Stimulated activated naive CD8-positive, alpha-beta T cell treated with anti-CD3 and anti-CD28 coated beads, Interleukin-15, Interleukin-2, amounts not matched to agents 100 ng/mL and 50 ng/mL, for 24 hours (primary cell): ENCODE measurements around the gene XBP1.
"Not testable (repeated sequence)": the region's sequence is repeated elsewhere in the genome, so short reads cannot be mapped to it uniquely, and the experiment has no call there.

Source experiments
- H3K27ac Mint-ChIP-seq: one replicate; pipeline ENCODE4 v1.8.0; 2021; ENCODE audit warnings: mild to moderate bottlenecking, mixed read lengths
- H3K27me3 Mint-ChIP-seq: one replicate; pipeline ENCODE4 v1.8.0; 2021; ENCODE audit warnings: mixed read lengths
- H3K36me3 Mint-ChIP-seq: one replicate; pipeline ENCODE4 v1.8.0; 2021; ENCODE audit warnings: low read depth, mixed read lengths
- H3K4me1 Mint-ChIP-seq: one replicate; pipeline ENCODE4 v1.8.0; 2021; ENCODE audit warnings: low read depth, mixed read lengths
- H3K4me3 Mint-ChIP-seq: one replicate; pipeline ENCODE4 v1.8.0; 2021; ENCODE audit warnings: mild to moderate bottlenecking, mixed read lengths
- H3K9me3 Mint-ChIP-seq: one replicate; pipeline ENCODE4 v1.8.0; 2021; ENCODE audit warnings: mixed read lengths

XBP1 gene

GRCh38 chr22:28788601-28789000 is 11.8 kb downstream of the XBP1 start:
- Mint-ChIP-seq H3K4me3 (no peak overlapping the region), H3K9me3 (no peaks in the 10 kb centered on the region), H3K36me3 (peaks cover 59% of the 10 kb centered on the region), H3K27ac (no peak overlapping the region), H3K27me3 (no peaks in the 10 kb centered on the region), H3K4me1 (peaks cover 27% of the 10 kb centered on the region)

- H3K27me3 Mint-ChIP-seq, result no peaks in the 10 kb centered on the region
- H3K9me3 Mint-ChIP-seq, result no peaks in the 10 kb centered on the region
- no peak overlapping the region for H3K27ac Mint-ChIP-seq
- H3K4me1 Mint-ChIP-seq, result peaks cover 25% of the 10 kb centered on the region
- H3K36me3 Mint-ChIP-seq, result peaks cover 62% of the 10 kb centered on the region
- H3K4me3 Mint-ChIP-seq, result no peak overlapping the region
Observed at GRCh38 chr22:28783786-28784671, 16.3 kb downstream of the XBP1 start.

- H3K9me3 Mint-ChIP-seq, result no peaks in the 10 kb centered on the region
- no peak overlapping the region for H3K4me3 Mint-ChIP-seq
- H3K4me1 Mint-ChIP-seq, result peaks cover 27% of the 10 kb centered on the region
- H3K36me3 Mint-ChIP-seq, result peaks cover 42% of the 10 kb centered on the region
- no peak overlapping the region for H3K27ac Mint-ChIP-seq
- no peaks in the 10 kb centered on the region for H3K27me3 Mint-ChIP-seq
Observed at GRCh38 chr22:28780296-28780695, 20.1 kb downstream of the XBP1 start.

GRCh38 chr22:28779833-28780232 is 20.5 kb downstream of the XBP1 start:
- Mint-ChIP-seq H3K9me3 (no peaks in the 10 kb centered on the region), H3K27ac (no peak overlapping the region), H3K27me3 (no peaks in the 10 kb centered on the region), H3K36me3 (peaks cover 42% of the 10 kb centered on the region), H3K4me1 (peaks cover 30% of the 10 kb centered on the region), H3K4me3 (no peak overlapping the region)

GRCh38 chr22:28774378-28774777 is 26.0 kb downstream of the XBP1 start:
- peak overlapping the region; percentile 58 for H3K27ac Mint-ChIP-seq
- peaks cover 26% of the 10 kb centered on the region for H3K36me3 Mint-ChIP-seq
- peaks cover 32% of the 10 kb centered on the region for H3K4me1 Mint-ChIP-seq

GRCh38 chr22:28773461-28773867 is 26.9 kb downstream of the XBP1 start:
- Mint-ChIP-seq H3K9me3 (no peaks in the 10 kb centered on the region), H3K27ac (peak overlapping the region; percentile 92), H3K4me3 (peak overlapping the region; percentile 91), H3K4me1 (peaks cover 30% of the 10 kb centered on the region), H3K27me3 (no peaks in the 10 kb centered on the region), H3K36me3 (peaks cover 26% of the 10 kb centered on the region)

More at GRCh38 chr22:28774378-28774777, 26.0 kb downstream of the XBP1 start:
- Mint-ChIP-seq H3K27me3 (no peaks in the 10 kb centered on the region), H3K4me3 (peak overlapping the region; percentile 91), H3K9me3 (no peaks in the 10 kb centered on the region)

- peaks cover 30% of the 10 kb centered on the region for H3K4me1 Mint-ChIP-seq
- H3K27ac Mint-ChIP-seq, result peak within 1 kb of the TSS; percentile 92
- H3K9me3 Mint-ChIP-seq, result no peaks in the 10 kb centered on the region
- peak within 1 kb of the TSS; percentile 91 for H3K4me3 Mint-ChIP-seq
- no peaks in the 10 kb centered on the region for H3K27me3 Mint-ChIP-seq
- peaks cover 26% of the 10 kb centered on the region for H3K36me3 Mint-ChIP-seq
Observed at GRCh38 chr22:28772633-28773460, 27.5 kb downstream of the XBP1 start, which contains the start of gene CCDC117. TSS of gene CCDC117 (plus strand) at chr22:28772695. CDS start at chr22:28772850, 155 bp downstream.

- no peak overlapping the region for H3K4me3 Mint-ChIP-seq
- no peaks in the 10 kb centered on the region for H3K27me3 Mint-ChIP-seq
- peaks cover 26% of the 10 kb centered on the region for H3K36me3 Mint-ChIP-seq
- no peaks in the 10 kb centered on the region for H3K9me3 Mint-ChIP-seq
- H3K27ac Mint-ChIP-seq, result no peak overlapping the region
- H3K4me1 Mint-ChIP-seq, result peaks cover 30% of the 10 kb centered on the region
Observed at GRCh38 chr22:28771195-28771791, 29.1 kb downstream of the XBP1 start.

- Mint-ChIP-seq H3K4me1 (peaks cover 15% of the 10 kb centered on the region), H3K36me3 (peaks cover 10% of the 10 kb centered on the region), H3K27ac (no peak overlapping the region), H3K9me3 (no peaks in the 10 kb centered on the region), H3K27me3 (no peaks in the 10 kb centered on the region), H3K4me3 (no peak overlapping the region)
Observed at GRCh38 chr22:28769394-28770085, 30.8 kb downstream of the XBP1 start.

- Mint-ChIP-seq H3K9me3 (no peaks in the 10 kb centered on the region), H3K4me1 (peaks cover 9% of the 10 kb centered on the region), H3K27me3 (no peaks in the 10 kb centered on the region), H3K27ac (no peak overlapping the region), H3K36me3 (peaks cover 6% of the 10 kb centered on the region), H3K4me3 (no peak overlapping the region)
Observed at GRCh38 chr22:28768701-28769393, 31.5 kb downstream of the XBP1 start.

- Mint-ChIP-seq H3K4me1 (no peaks in the 10 kb centered on the region), H3K9me3 (no peaks in the 10 kb centered on the region), H3K27me3 (no peaks in the 10 kb centered on the region), H3K27ac (no peak overlapping the region), H3K4me3 (no peak overlapping the region), H3K36me3 (no peaks in the 10 kb centered on the region)
Observed at GRCh38 chr22:28766628-28767027, 33.7 kb downstream of the XBP1 start.

- H3K9me3 Mint-ChIP-seq, H3K27ac Mint-ChIP-seq, H3K4me1 Mint-ChIP-seq, H3K27me3 Mint-ChIP-seq, H3K36me3 Mint-ChIP-seq, H3K4me3 Mint-ChIP-seq: not testable (repeated sequence)
Observed at GRCh38 chr22:28762000-28762399, 38.4 kb downstream of the XBP1 start.

GRCh38 chr22:28761449-28761755 is 39.0 kb downstream of the XBP1 start:
- H3K9me3 Mint-ChIP-seq, result no peaks in the 10 kb centered on the region
- no peak overlapping the region for H3K27ac Mint-ChIP-seq
- no peak overlapping the region for H3K4me3 Mint-ChIP-seq

More at GRCh38 chr22:28761449-28761755, 39.0 kb downstream of the XBP1 start:
- Mint-ChIP-seq H3K27me3 (no peaks in the 10 kb centered on the region), H3K36me3 (no peaks in the 10 kb centered on the region), H3K4me1 (peaks cover 9% of the 10 kb centered on the region)
